Lower leg skin (tissue), 3 donors: ENCODE measurements around the gene SLC16A6.

ENCODE experiments used
- CTCF ChIP-seq, 3 donors: fragments of 450-650 bp; IDR thresholded peaks; one replicate each; pipeline ENCODE4 v1.5.1; 2016; ENCODE audit warnings: antibody characterized with exemption in 3 of 3, mild to moderate bottlenecking in 3 of 3, moderate library complexity in 2 of 3
- POLR2A ChIP-seq, 2 donors: fragments of 450-650 bp; IDR thresholded peaks; one replicate each; pipeline ENCODE4 v1.6.1; 2016 to 2017; ENCODE audit warnings: antibody characterized with exemption in 2 of 2, mild to moderate bottlenecking in 1 of 2, moderate library complexity in 1 of 2

- TF ChIP-seq CTCF (IDR thresholded peaks at IDR 0.05), result no peak
- TF ChIP-seq POLR2A (IDR thresholded peaks at IDR 0.05), result no peak
These were observed 19.2 kb upstream of the SLC16A6 start for GRCh38 chr17:68310152-68310551.
